HepG2 (cell line): ENCODE results near the gene GPR183. TPM values are rescaled to one million over a fixed set of nuclear protein-coding genes. Genes with fewer than 3 reads are reported as not detected.

Source experiments
- ATAC-seq: fragments of 200-7000 bp; cut with Tn5 transposase; 3 replicates; pipeline ENCODE4 v1.9.1; 2020; ENCODE audit warnings: mild to moderate bottlenecking, moderate library complexity
- BruUV-seq: library from RNA; stranded (reverse); fragments of 400-500 nt; replicated peaks from 2 replicates; lab custom pipeline; 2021; lab: Mats Ljungman, UMichigan
- CTCF ChIA-PET: fragments of 300-600 bp; formaldehyde crosslinking; extraction: SDS; loops from one replicate; lab custom pipeline; 2021; ENCODE audit warnings: low total read pairs, inconsistent platforms, low intra/inter-chr PET ratio; lab: Yijun Ruan, JAX
- POLR2A ChIA-PET: fragments of 350-600 bp; sonication (Branson Sonifier 250); formaldehyde crosslinking; loops from one replicate; lab custom pipeline; 2020; ENCODE audit warnings: antibody characterized with exemption, inconsistent platforms; lab: Yijun Ruan, JAX
- DNase-seq: peaks from one replicate; pipeline ENCODE4 v3.0.0-alpha.2; 2015; ENCODE audit warnings: low spot score
- FAIRE-seq: peaks from 3 replicates; lab custom pipeline; 2011; peaks lifted over from hg19 to GRCh38; lab: Jason Lieb, UNC
- H2AFZ ChIP-seq: one replicate; pipeline ENCODE4 v1.6.1; 2011; ENCODE audit warnings: low read length, inconsistent platforms
- H3K27ac ChIP-seq: fragments of 300-600 bp; 3 replicates; pipeline ENCODE4 v1.8.0; 2011; ENCODE audit warnings: mixed run types, mild to moderate bottlenecking, mixed read lengths, low read length, inconsistent platforms; ENCODE audit not compliant: insufficient read depth; ENCODE audit errors: extremely low read length
- H3K27me3 ChIP-seq, 2 experiments: fragments of 200-600 bp in 1 of 2; 2 replicates in 1 of 2; 3 replicates in 1 of 2; pipeline versions ENCODE4 v1.6.0 to v1.8.0; 2011; ENCODE audit warnings: low read length in 2 of 2, mild to moderate bottlenecking in 2 of 2, moderate library complexity in 2 of 2, inconsistent platforms in 1 of 2; ENCODE audit not compliant: insufficient read depth in 2 of 2, control insufficient read depth in 1 of 2
- H3K36me3 ChIP-seq, 2 experiments: fragments of 200-600 bp in 1 of 2; replicated peaks in 1 of 2; 2 replicates in 1 of 2; 3 replicates in 1 of 2; pipeline versions ENCODE4 v1.5.1 to v1.8.0; 2011; ENCODE audit warnings: low read length in 2 of 2, inconsistent platforms in 1 of 2; ENCODE audit not compliant: insufficient read depth in 2 of 2, control insufficient read depth in 1 of 2
- H3K4me1 ChIP-seq: 2 replicates; pipeline ENCODE4 v1.5.1; 2012; ENCODE audit warnings: low read length, inconsistent platforms; ENCODE audit not compliant: insufficient read depth
- H3K4me2 ChIP-seq: 2 replicates; pipeline ENCODE4 v1.6.0; 2011; ENCODE audit warnings: low read depth, low read length, inconsistent platforms
- H3K4me3 ChIP-seq, 3 experiments: fragments of 200-600 bp in 1 of 3; sonication (generic), shearing (Covaris generic) in 1 of 3; replicated peaks in 1 of 3; 2 replicates each; pipeline ENCODE4 v1.5.1; 2011 to 2016; ENCODE audit warnings: low read length in 3 of 3, inconsistent platforms in 2 of 3, low read depth in 2 of 3, mild to moderate bottlenecking in 2 of 3, control low read depth in 1 of 3, mixed read lengths in 1 of 3; ENCODE audit not compliant: insufficient read depth in 1 of 3
- H3K79me2 ChIP-seq: one replicate; pipeline ENCODE4 v1.6.1; 2011; ENCODE audit warnings: low read length, inconsistent platforms; ENCODE audit not compliant: insufficient read depth
- H3K9ac ChIP-seq: 2 replicates; pipeline ENCODE4 v1.6.0; 2011; ENCODE audit warnings: mild to moderate bottlenecking, low read depth, low read length, inconsistent platforms; ENCODE audit not compliant: insufficient read depth
- H3K9me3 ChIP-seq: 2 replicates; pipeline ENCODE4 v1.5.1; 2012; ENCODE audit warnings: mild to moderate bottlenecking, low read length
- H4K20me1 ChIP-seq: 2 replicates; pipeline ENCODE4 v1.6.0; 2011; ENCODE audit warnings: inconsistent platforms, mild to moderate bottlenecking, low read length, moderate library complexity; ENCODE audit not compliant: insufficient read depth
- ARHGAP35 ChIP-seq: sonication (generic); formaldehyde crosslinking; IDR thresholded peaks from 2 replicates; pipeline ENCODE4 v1.9.0; 2022; ENCODE audit warnings: mild to moderate bottlenecking, inconsistent platforms, moderate library complexity, missing genetic modification reagents, borderline replicate concordance
- FOXC1 ChIP-seq: sonication (generic); formaldehyde crosslinking; IDR thresholded peaks from 2 replicates; pipeline ENCODE4 v1.8.0; 2022; ENCODE audit warnings: mild to moderate bottlenecking, missing genetic modification reagents, borderline replicate concordance
- FOXO1 ChIP-seq: sonication (generic); formaldehyde crosslinking; IDR thresholded peaks from 2 replicates; pipeline ENCODE4 v1.4.0; 2020; ENCODE audit warnings: missing genetic modification reagents
- GATAD1 ChIP-seq: IDR thresholded peaks from 2 replicates; pipeline ENCODE4 v1.6.1; 2016; ENCODE audit warnings: missing genetic modification reagents, missing compliant biosample characterization
- GMEB1 ChIP-seq: sonication (generic); formaldehyde crosslinking; IDR thresholded peaks from 2 replicates; pipeline ENCODE4 v1.5.1; 2020; ENCODE audit warnings: missing genetic modification reagents, mild to moderate bottlenecking, borderline replicate concordance
- KLF15 ChIP-seq: sonication (generic); formaldehyde crosslinking; IDR thresholded peaks from 2 replicates; pipeline ENCODE4 v1.8.1; 2023; ENCODE audit warnings: borderline replicate concordance, mild to moderate bottlenecking, inconsistent platforms, missing genetic modification reagents, mixed read lengths
- NR2F6 ChIP-seq, 2 experiments: IDR thresholded peaks; 2 replicates each; pipeline ENCODE4 v1.6.1; 2016; ENCODE audit warnings: antibody characterized with exemption in 1 of 2, mild to moderate bottlenecking in 1 of 2
- PAF1 ChIP-seq: IDR thresholded peaks from 2 replicates; pipeline ENCODE4 v1.6.1; 2016; ENCODE audit warnings: missing genetic modification reagents, missing compliant biosample characterization
- RARG ChIP-seq: sonication (generic); formaldehyde crosslinking; IDR thresholded peaks from 2 replicates; pipeline ENCODE4 v1.4.0; 2020; ENCODE audit warnings: low read depth, mild to moderate bottlenecking, missing genetic modification reagents
- SOX6 ChIP-seq, 2 experiments: fragments of 450-650 bp in 1 of 2; sonication (generic) in 1 of 2; formaldehyde crosslinking in 1 of 2; IDR thresholded peaks; 2 replicates each; pipeline versions ENCODE4 v1.4.0 to v1.6.1; 2017 to 2020; ENCODE audit warnings: antibody characterized with exemption in 1 of 2, mild to moderate bottlenecking in 1 of 2, missing genetic modification reagents in 1 of 2
- SYNCRIP ChIP-seq: fragments of 200-400 bp; formaldehyde crosslinking; IDR thresholded peaks from 2 replicates; pipeline ENCODE4 v1.6.1; 2018; ENCODE audit warnings: mild to moderate bottlenecking, low read depth, low read length; ENCODE audit not compliant: insufficient read depth
- TBP ChIP-seq: sonication (generic); formaldehyde crosslinking; IDR thresholded peaks from 2 replicates; pipeline ENCODE4 v1.5.0; 2020; ENCODE audit warnings: missing genetic modification reagents
- THAP8 ChIP-seq: sonication (generic); formaldehyde crosslinking; IDR thresholded peaks from 2 replicates; pipeline ENCODE4 v1.5.1; 2020; ENCODE audit warnings: missing genetic modification reagents, mild to moderate bottlenecking, borderline replicate concordance
- ZFX ChIP-seq: sonication (generic); formaldehyde crosslinking; IDR thresholded peaks from 2 replicates; pipeline ENCODE4 v1.4.0; 2020; ENCODE audit warnings: mild to moderate bottlenecking, low read depth, missing genetic modification reagents, moderate library complexity
- ZNF362 ChIP-seq: sonication (generic); formaldehyde crosslinking; IDR thresholded peaks from 2 replicates; pipeline ENCODE4 v1.4.0; 2020; ENCODE audit warnings: missing genetic modification reagents, mild to moderate bottlenecking, borderline replicate concordance
- ZNF430 ChIP-seq: sonication (generic); formaldehyde crosslinking; IDR thresholded peaks from 2 replicates; pipeline ENCODE4 v1.9.0; 2021; ENCODE audit warnings: mild to moderate bottlenecking, missing genetic modification reagents
- ZNF484 ChIP-seq: sonication (generic); formaldehyde crosslinking; IDR thresholded peaks from 2 replicates; pipeline ENCODE4 v1.5.1; 2020; ENCODE audit warnings: mild to moderate bottlenecking, low read depth, missing genetic modification reagents, borderline replicate concordance
- ZNF720 ChIP-seq: sonication (generic); formaldehyde crosslinking; IDR thresholded peaks from 2 replicates; pipeline ENCODE4 v1.4.0; 2020; ENCODE audit warnings: missing genetic modification reagents
- ZNF790 ChIP-seq: sonication (generic); formaldehyde crosslinking; IDR thresholded peaks from 2 replicates; pipeline ENCODE4 v1.8.0; 2022; ENCODE audit warnings: missing genetic modification reagents, mild to moderate bottlenecking, borderline replicate concordance
- WGBS: methylation state at CpG from one replicate; pipeline ENCODE4 v1.1.6; 2017; ENCODE audit warnings: low lambda C conversion rate; 5-methylcytosine and 5-hydroxymethylcytosine counted together
- in situ Hi-C: cut with HindIII; loops from 2 replicates; pipeline ENCODE4 v1.10.0; 2017; ENCODE audit warnings: low pct_unique_long_range_greater_than_20kb; ENCODE audit not compliant: extremely low pct_ligation_motif_present
- intact Hi-C: fragments of 100-400 bp; cut with micrococcal nuclease; formaldehyde crosslinking; loops from one replicate; pipeline ENCODE4 v1.10.0; 2022; ENCODE audit not compliant: unreplicated experiment
- polyA plus RNA-seq, 8 experiments: library from polyadenylated mRNA; depleted of rRNA in 3 of 8; stranded (reverse) in 7 of 8; unstranded in 1 of 8; fragments of >200 nt; fragmentation: Illumina TruSeq in 4 of 8; extraction: Trizol in 4 of 8; gene quantifications; 2 replicates each; pipeline versions ENCODE4 v1.2.1 to v1.2.3, GENCODE V29; 2011 to 2016; ENCODE audit warnings: low read depth in 4 of 8, missing spikeins in 1 of 8, mixed read lengths in 1 of 8; ENCODE audit not compliant: insufficient read depth in 1 of 8
- total RNA-seq, 5 experiments: library from RNA; depleted of rRNA; stranded (reverse); fragments of >200 nt; fragmentation: Illumina TruSeq; extraction: Trizol; gene quantifications; 2 replicates each; pipeline ENCODE4 v1.2.3, GENCODE V29; 2016; ENCODE audit warnings: low read depth in 1 of 5
- TF ChIP-seq, protein P1 (sequence below): sonication (generic); formaldehyde crosslinking; IDR thresholded peaks from 2 replicates; pipeline ENCODE4 v1.4.0; 2020; ENCODE audit warnings: missing genetic modification reagents, borderline replicate concordance

The GPR183 gene
- total and polyA plus RNA-seq, 2 of the 13 experiments (the other 11 are each of a cell fraction or from before 2014, with no cell fraction given) = not detected

DNA sequence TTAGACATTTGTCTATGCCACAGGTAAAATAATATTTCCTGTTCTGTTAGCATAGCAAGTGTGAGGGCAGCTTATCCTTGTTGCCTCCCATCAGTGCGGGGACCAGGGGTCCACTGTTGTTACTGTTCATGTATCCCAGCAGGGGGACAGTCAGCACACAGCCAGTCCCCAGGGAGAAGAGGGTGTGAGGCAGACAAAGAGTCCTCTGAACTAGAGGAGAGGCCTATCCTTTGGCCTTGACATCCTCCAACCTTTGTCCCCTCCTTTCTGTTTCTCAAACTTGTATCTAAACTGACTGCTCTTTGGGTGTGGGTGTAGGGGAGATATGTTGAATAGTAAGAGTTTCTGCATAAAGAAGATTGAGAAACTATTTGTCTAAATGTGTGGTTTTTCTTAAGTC lies 46.1 kb downstream of the GPR183 start:
- Histone ChIP-seq H3K4me3 (no peak overlapping the region), H3K27me3 (no peaks in the 10 kb centered on the region), H3K4me2 (peak overlapping the region; percentile 11; the same call in 1 of the 2 replicates), H3K27ac (no peak overlapping the region), H2AFZ (no peak overlapping the region), H3K9me3 (no peaks in the 10 kb centered on the region), H3K36me3 (peaks cover 1 to 3% of the 10 kb centered on the region in 2 experiments; a peak in 3 of 5 replicates), H4K20me1 (peaks cover 8% of the 10 kb centered on the region; the same call in 1 of the 2 replicates), H3K4me1 (peaks cover 30% of the 10 kb centered on the region), H3K79me2 (no peaks in the 10 kb centered on the region), H3K9ac (no peak overlapping the region)
- 0% methylated on average over 1 of the region's 1 CpG for WGBS
- FAIRE-seq = peak; percentile 94
- BruUV-seq = no TSS peak
- POLR2A ChIA-PET = interaction anchor here (2.3 kb wide), 1 partner anchor 60 kb away, joined by 5 read pairs; the partner anchor contains the start of gene UBAC2
- in situ Hi-C loops = loop anchor here (5.0 to 10.0 kb wide), 2 partner anchors 84 to 174 kb away; no protein-coding TSS in a partner anchor
- CTCF ChIA-PET = no interaction called here
- intact Hi-C loops = loop anchor here (1.0 to 2.0 kb wide), 2 partner anchors 60 to 85 kb away; partner anchors contain the start of gene UBAC2
- ATAC-seq = peak; percentile 100
- peak; percentile 83 for DNase-seq
- TF ChIP-seq SYNCRIP (no peak), NR2F6 (IDR thresholded peaks at IDR 0.05) (peak; percentile 51; the same call in 1 of the 2 replicates), NR2F6 (CRISPR knock-in tag; IDR thresholded peaks at IDR 0.05) (peak; percentile 67), ZNF790 (CRISPR knock-in tag) (no peak), TBP (CRISPR knock-in tag) (no peak), ZNF430 (CRISPR knock-in tag) (no peak), ZNF720 (CRISPR knock-in tag) (no peak), FOXC1 (CRISPR knock-in tag) (no peak), SOX6 (IDR thresholded peaks at IDR 0.05) (no peak), SOX6 (CRISPR knock-in tag; IDR thresholded peaks at IDR 0.05) (peak; percentile 59), RARG (CRISPR knock-in tag) (no peak), ZNF484 (CRISPR knock-in tag) (no peak), FOXO1 (CRISPR knock-in tag) (no peak), GATAD1 (CRISPR knock-in tag) (no peak), ARHGAP35 (no peak), ZFX (CRISPR knock-in tag) (peak; percentile 50), PAF1 (no peak), GMEB1 (no peak), ZNF362 (CRISPR knock-in tag) (no peak), KLF15 (CRISPR knock-in tag) (no peak), THAP8 (no peak)
- TF ChIP-seq, protein P1, sequence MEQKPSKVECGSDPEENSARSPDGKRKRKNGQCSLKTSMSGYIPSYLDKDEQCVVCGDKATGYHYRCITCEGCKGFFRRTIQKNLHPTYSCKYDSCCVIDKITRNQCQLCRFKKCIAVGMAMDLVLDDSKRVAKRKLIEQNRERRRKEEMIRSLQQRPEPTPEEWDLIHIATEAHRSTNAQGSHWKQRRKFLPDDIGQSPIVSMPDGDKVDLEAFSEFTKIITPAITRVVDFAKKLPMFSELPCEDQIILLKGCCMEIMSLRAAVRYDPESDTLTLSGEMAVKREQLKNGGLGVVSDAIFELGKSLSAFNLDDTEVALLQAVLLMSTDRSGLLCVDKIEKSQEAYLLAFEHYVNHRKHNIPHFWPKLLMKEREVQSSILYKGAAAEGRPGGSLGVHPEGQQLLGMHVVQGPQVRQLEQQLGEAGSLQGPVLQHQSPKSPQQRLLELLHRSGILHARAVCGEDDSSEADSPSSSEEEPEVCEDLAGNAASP (CRISPR knock-in tag) = 0 out of 2 replicates have a peak, but pooled peaks have one; percentile 35
